ENCODE measurements around the gene GUK1.
A peak's percentile ranks its signal among the peaks of the same experiment; 100 is the strongest.

GUK1 gene

GRCh38 chr1:228140724-228141225 is 696 bp downstream of the GUK1 start:
- peak; percentile 50 for FAIRE-seq
- no peak for TF ChIP-seq TAF1 (IDR thresholded peaks at IDR 0.05; ENCODE audit: borderline replicate concordance, low read depth, low read length)
- no peak for TF ChIP-seq POLR2AphosphoS5 (IDR thresholded peaks at IDR 0.05; ENCODE audit: low read depth, low read length)
- no peak for TF ChIP-seq POLR2A (IDR thresholded peaks at IDR 0.05; ENCODE audit: low read depth, low read length)
- no peak for DNase-seq (ENCODE audit: insufficient read length)

GRCh38 chr1:228141226-228142044 is 1.4 kb downstream of the GUK1 start:
- DNase-seq (ENCODE audit: insufficient read length) (no peak), FAIRE-seq (no peak)
- TF ChIP-seq POLR2AphosphoS5 (IDR thresholded peaks at IDR 0.05; ENCODE audit: low read depth, low read length), result no peak
- no peak for TF ChIP-seq POLR2A (IDR thresholded peaks at IDR 0.05; ENCODE audit: low read depth, low read length)
- TF ChIP-seq TAF1 (IDR thresholded peaks at IDR 0.05; ENCODE audit: borderline replicate concordance, low read depth, low read length), result no peak

- no peak for TF ChIP-seq POLR2A (IDR thresholded peaks at IDR 0.05; ENCODE audit: low read depth, low read length)
- TF ChIP-seq POLR2AphosphoS5 (IDR thresholded peaks at IDR 0.05; ENCODE audit: low read depth, low read length), result no peak
- TF ChIP-seq TAF1 (IDR thresholded peaks at IDR 0.05; ENCODE audit: borderline replicate concordance, low read depth, low read length), result no peak
- no peak for DNase-seq (ENCODE audit: insufficient read length)
- FAIRE-seq, result no peak
Observed at GRCh38 chr1:228142155-228142691, 2.1 kb downstream of the GUK1 start.

- no peak for TF ChIP-seq POLR2A (IDR thresholded peaks at IDR 0.05; ENCODE audit: low read depth, low read length)
- no peak for TF ChIP-seq POLR2AphosphoS5 (IDR thresholded peaks at IDR 0.05; ENCODE audit: low read depth, low read length)
- TF ChIP-seq TAF1 (IDR thresholded peaks at IDR 0.05; ENCODE audit: borderline replicate concordance, low read depth, low read length), result no peak
- DNase-seq (ENCODE audit: insufficient read length) (no peak), FAIRE-seq (no peak)
Observed at GRCh38 chr1:228142701-228143136, 2.6 kb downstream of the GUK1 start.

- TF ChIP-seq TAF1 (IDR thresholded peaks at IDR 0.05; ENCODE audit: borderline replicate concordance, low read depth, low read length) (no peak), POLR2AphosphoS5 (IDR thresholded peaks at IDR 0.05; ENCODE audit: low read depth, low read length) (no peak), POLR2A (IDR thresholded peaks at IDR 0.05; ENCODE audit: low read depth, low read length) (no peak)
- no peak for FAIRE-seq
- no peak for DNase-seq (ENCODE audit: insufficient read length)
Observed at GRCh38 chr1:228143480-228144192, 3.6 kb downstream of the GUK1 start.

GRCh38 chr1:228144193-228144992 is 4.3 kb downstream of the GUK1 start:
- DNase-seq (ENCODE audit: insufficient read length) (no peak), FAIRE-seq (no peak)
- no peak for TF ChIP-seq TAF1 (IDR thresholded peaks at IDR 0.05; ENCODE audit: borderline replicate concordance, low read depth, low read length)
- no peak for TF ChIP-seq POLR2A (IDR thresholded peaks at IDR 0.05; ENCODE audit: low read depth, low read length)
- no peak for TF ChIP-seq POLR2AphosphoS5 (IDR thresholded peaks at IDR 0.05; ENCODE audit: low read depth, low read length)

GRCh38 chr1:228144993-228145343 is 4.9 kb downstream of the GUK1 start:
- no peak for DNase-seq (ENCODE audit: insufficient read length)
- TF ChIP-seq POLR2AphosphoS5 (IDR thresholded peaks at IDR 0.05; ENCODE audit: low read depth, low read length) (no peak), TAF1 (IDR thresholded peaks at IDR 0.05; ENCODE audit: borderline replicate concordance, low read depth, low read length) (no peak), POLR2A (IDR thresholded peaks at IDR 0.05; ENCODE audit: low read depth, low read length) (no peak)

GRCh38 chr1:228145463-228146416 is 5.7 kb downstream of the GUK1 start:
- DNase-seq (ENCODE audit: insufficient read length), result no peak
- TF ChIP-seq TAF1 (IDR thresholded peaks at IDR 0.05; ENCODE audit: borderline replicate concordance, low read depth, low read length) (no peak), POLR2A (IDR thresholded peaks at IDR 0.05; ENCODE audit: low read depth, low read length) (no peak), POLR2AphosphoS5 (IDR thresholded peaks at IDR 0.05; ENCODE audit: low read depth, low read length) (no peak)
- FAIRE-seq, result no peak

More at GRCh38 chr1:228144993-228145343, 4.9 kb downstream of the GUK1 start:
- FAIRE-seq, result no peak

GRCh38 chr1:228146417-228147150 is 6.5 kb downstream of the GUK1 start:
- FAIRE-seq (no peak), DNase-seq (ENCODE audit: insufficient read length) (no peak)
- no peak for TF ChIP-seq TAF1 (IDR thresholded peaks at IDR 0.05; ENCODE audit: borderline replicate concordance, low read depth, low read length)
- TF ChIP-seq POLR2AphosphoS5 (IDR thresholded peaks at IDR 0.05; ENCODE audit: low read depth, low read length), result no peak
- TF ChIP-seq POLR2A (IDR thresholded peaks at IDR 0.05; ENCODE audit: low read depth, low read length), result no peak
